WTC11 (cell line): Measurements from ENCODE around the gene GAB2. TPM values are rescaled to one million over a fixed set of nuclear protein-coding genes. Genes with fewer than 3 reads are reported as not detected.
"Not testable (repeated sequence)": the region's sequence is repeated elsewhere in the genome, so short reads cannot be mapped to it uniquely, and the experiment has no call there.

Source experiments
- ATAC-seq: fragments of 200-7000 bp; cut with Tn5 transposase; 2 replicates; pipeline ENCODE4 v1.10.0; 2021; ENCODE audit warnings: mild to moderate bottlenecking, moderate library complexity
- CTCF ChIA-PET: fragments of 300-600 bp; sonication (Branson Sonifier 250); formaldehyde crosslinking; loops from one replicate; lab custom pipeline; 2021; ENCODE audit warnings: antibody characterized with exemption; lab: Charles Lee
- POLR2A ChIA-PET: fragments of 350-600 bp; sonication (Branson Sonifier 250); formaldehyde crosslinking; loops from one replicate; lab custom pipeline; 2021; ENCODE audit warnings: antibody characterized with exemption; lab: Charles Lee
- DNase-seq: peaks from one replicate; pipeline ENCODE4 v3.0.0; 2021; ENCODE audit warnings: low spot score
- H3K27ac Mint-ChIP-seq: 2 replicates; pipeline ENCODE4 v1.8.0; 2021; ENCODE audit warnings: mixed read lengths
- H3K27me3 Mint-ChIP-seq: 2 replicates; pipeline ENCODE4 v1.8.0; 2021; ENCODE audit warnings: low read depth, mild to moderate bottlenecking, moderate library complexity, mixed read lengths
- H3K36me3 Mint-ChIP-seq: 2 replicates; pipeline ENCODE4 v1.8.0; 2021; ENCODE audit warnings: mixed read lengths
- H3K4me1 Mint-ChIP-seq: 2 replicates; pipeline ENCODE4 v1.8.0; 2022; ENCODE audit warnings: mixed read lengths
- H3K4me3 Mint-ChIP-seq: 2 replicates; pipeline ENCODE4 v1.8.0; 2021; ENCODE audit warnings: mild to moderate bottlenecking, moderate library complexity, mixed read lengths
- H3K9me3 Mint-ChIP-seq: 2 replicates; pipeline ENCODE4 v1.8.0; 2021; ENCODE audit warnings: mixed read lengths
- AR ChIP-seq: fragments of 250-450 bp; sonication (Bioruptor Pico); IDR thresholded peaks from 2 replicates; pipeline ENCODE4 v1.9.0; 2021; ENCODE audit warnings: mild to moderate bottlenecking
- CTCF ChIP-seq: fragments of 200-600 bp; IDR thresholded peaks from 2 replicates; pipeline ENCODE4 v1.8.0; 2022; ENCODE audit warnings: antibody characterized with exemption
- E2F4 ChIP-seq: sonication (generic); formaldehyde crosslinking; IDR thresholded peaks from 2 replicates; pipeline ENCODE4 v1.8.1; 2022; ENCODE audit warnings: low read depth, mild to moderate bottlenecking, moderate library complexity, missing genetic modification reagents, borderline replicate concordance
- ESRRA ChIP-seq: sonication (generic); formaldehyde crosslinking; IDR thresholded peaks from 2 replicates; pipeline ENCODE4 v1.8.1; 2022; ENCODE audit warnings: mild to moderate bottlenecking, missing genetic modification reagents, borderline replicate concordance
- FOXK1 ChIP-seq: sonication (generic); formaldehyde crosslinking; IDR thresholded peaks from 2 replicates; pipeline ENCODE4 v1.8.0; 2022; ENCODE audit warnings: mild to moderate bottlenecking, moderate library complexity, missing genetic modification reagents
- JUN ChIP-seq: sonication (generic); formaldehyde crosslinking; IDR thresholded peaks from 2 replicates; pipeline ENCODE4 v1.8.0; 2023; ENCODE audit warnings: mild to moderate bottlenecking, missing genetic modification reagents
- PREB ChIP-seq: sonication (generic); formaldehyde crosslinking; IDR thresholded peaks from 2 replicates; pipeline ENCODE4 v1.8.1; 2022; ENCODE audit warnings: mild to moderate bottlenecking, missing genetic modification reagents, moderate library complexity, borderline replicate concordance
- ZBTB21 ChIP-seq: sonication (generic); formaldehyde crosslinking; IDR thresholded peaks from 2 replicates; pipeline ENCODE4 v1.8.1; 2023; ENCODE audit warnings: mild to moderate bottlenecking, missing genetic modification reagents, borderline replicate concordance
- ZNF281 ChIP-seq: sonication (generic); formaldehyde crosslinking; IDR thresholded peaks from 2 replicates; pipeline ENCODE4 v1.8.0; 2023; ENCODE audit warnings: mild to moderate bottlenecking, missing genetic modification reagents
- ZSCAN18 ChIP-seq: fragments of 250-450 bp; sonication (Bioruptor Pico); IDR thresholded peaks from 2 replicates; pipeline ENCODE4 v2.1.2; 2022; ENCODE audit warnings: mild to moderate bottlenecking, moderate library complexity
- total RNA-seq: library from RNA; stranded (reverse); gene quantifications from 3 replicates; pipeline ENCODE4 v1.2.3, GENCODE V29; 2021

GAB2 gene
- total RNA-seq, 1 experiment from 2014 or later = 10.6 TPM

- no peak for TF ChIP-seq AR
These were observed 180.2 kb downstream of the GAB2 start (continued) for GRCh38 chr11:78237293-78238046.

- H3K27ac Mint-ChIP-seq = no peak overlapping the region
- POLR2A ChIA-PET = no interaction called here
- peaks cover 2% of the 10 kb centered on the region; the same call in 1 of the 2 replicates for H3K36me3 Mint-ChIP-seq
- TF ChIP-seq ZNF281 (CRISPR knock-in tag) (no peak), FOXK1 (CRISPR knock-in tag) (no peak), CTCF (no peak), ZBTB21 (CRISPR knock-in tag) (no peak)
- CTCF ChIA-PET = interaction anchor here (0.6 kb wide), 1 partner anchor 66 kb away, joined by 3 read pairs; no protein-coding TSS in a partner anchor
- DNase-seq = no peak
- no peak overlapping the region for H3K4me3 Mint-ChIP-seq
- no peaks in the 10 kb centered on the region for H3K4me1 Mint-ChIP-seq
- H3K9me3 Mint-ChIP-seq = peaks cover 10% of the 10 kb centered on the region
- no peaks in the 10 kb centered on the region for H3K27me3 Mint-ChIP-seq
- no peak for ATAC-seq
These were observed 183.6 kb downstream of the GAB2 start for GRCh38 chr11:78234006-78234405.

GRCh38 chr11:78233046-78233445 is 184.6 kb downstream of the GAB2 start:
- not testable (repeated sequence) for H3K36me3 Mint-ChIP-seq, DNase-seq, H3K27me3 Mint-ChIP-seq, ATAC-seq, H3K9me3 Mint-ChIP-seq, H3K27ac Mint-ChIP-seq, H3K4me1 Mint-ChIP-seq, H3K4me3 Mint-ChIP-seq
- CTCF ChIA-PET = interaction anchor here (1.1 kb wide), 1 partner anchor 332 kb away, joined by 4 read pairs; no protein-coding TSS in a partner anchor
- POLR2A ChIA-PET = interaction anchor here (0.8 kb wide), 1 partner anchor 185 kb away, joined by 8 read pairs; no protein-coding TSS in a partner anchor

- ChIA-PET CTCF (no interaction called here), POLR2A (no interaction called here)
- Mint-ChIP-seq H3K36me3 (no peaks in the 10 kb centered on the region), H3K4me3 (no peak overlapping the region), H3K27me3 (no peaks in the 10 kb centered on the region), H3K27ac (no peak overlapping the region), H3K4me1 (no peaks in the 10 kb centered on the region), H3K9me3 (peaks cover under 1% of the 10 kb centered on the region)
- TF ChIP-seq JUN (CRISPR knock-in tag) = no peak
- TF ChIP-seq E2F4 (CRISPR knock-in tag) = no peak
- no peak for TF ChIP-seq PREB
- no peak for TF ChIP-seq ESRRA (CRISPR knock-in tag)
- no peak for TF ChIP-seq ZSCAN18 (CRISPR knock-in tag)
- ATAC-seq = no peak
- DNase-seq = no peak
These were observed 185.6 kb downstream of the GAB2 start for GRCh38 chr11:78231962-78232501.
